ENCODE results near the gene PRPF40B. TPM values are rescaled to one million over a fixed set of nuclear protein-coding genes. Genes with fewer than 3 reads are reported as not detected.

The PRPF40B gene
- total and polyA plus RNA-seq, 9 of the 15 experiments (the other 6 are each of a cell fraction or from before 2014, with no cell fraction given) = 0.55 to 10.6 (median 4.8) TPM

DNA sequence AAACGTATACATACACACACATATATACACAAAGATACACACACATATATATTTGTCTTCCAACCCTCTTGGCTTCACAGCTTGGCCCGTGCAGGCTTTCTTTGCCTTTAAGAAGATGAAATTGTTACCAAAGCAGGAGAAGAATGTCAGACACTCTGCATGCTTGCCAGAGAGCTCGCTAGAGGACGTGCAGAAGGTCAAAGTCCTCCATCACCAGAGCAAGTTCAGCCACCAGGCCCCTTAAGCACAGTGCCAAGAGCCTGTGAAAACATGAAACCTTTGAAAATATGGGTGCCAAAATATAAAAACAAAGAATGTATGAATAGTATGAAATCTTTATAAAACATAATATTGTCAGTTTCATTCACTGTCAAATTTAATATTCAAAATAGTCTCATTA, 40.5 kb upstream of the PRPF40B start:
- POLR2A ChIA-PET = interaction anchor here (1.0 kb wide), 1 partner anchor 10 kb away, joined by 4 read pairs; no protein-coding TSS in a partner anchor
- Histone ChIP-seq H3K4me1 (replicated peaks in 1 of 2; ENCODE audit: control insufficient read depth in 2 of 2, insufficient read depth in 2 of 2, low read length in 2 of 2) (peaks cover under 1 to 13% of the 10 kb centered on the region in 2 experiments; a peak in 3 of 5 replicates), H3K27ac (ENCODE audit: extremely low read depth, low read depth, low read length) (no peak overlapping the region), H2AFZ (ENCODE audit: low read depth, low read length) (no peak overlapping the region), H3K9me3 (replicated peaks; ENCODE audit: control insufficient read depth, insufficient read depth, low read depth, low read length) (no peaks in the 10 kb centered on the region), H3K9me1 (ENCODE audit: control insufficient read depth, insufficient read depth, low read length) (peaks cover 5% of the 10 kb centered on the region), H3K79me2 (ENCODE audit: control insufficient read depth, insufficient read depth, low read length) (peaks cover 4% of the 10 kb centered on the region; the same call in 2 of the 3 replicates), H3K9ac (ENCODE audit: insufficient read depth in 1 of 2, low read depth in 2 of 2, low read length in 2 of 2) (no peak overlapping the region), H3K27me3 (ENCODE audit: control insufficient read depth in 2 of 2, insufficient read depth in 2 of 2, low read length in 2 of 2) (no peaks in the 10 kb centered on the region), H3K4me2 (ENCODE audit: insufficient read depth, low read length) (no peak overlapping the region), H4K20me1 (replicated peaks; ENCODE audit: control insufficient read depth, insufficient read depth, low read length) (peaks cover 16% of the 10 kb centered on the region; the same call in 1 of the 2 replicates), H3K36me3 (ENCODE audit: control insufficient read depth, insufficient read depth, low read length) (peaks cover 39% of the 10 kb centered on the region; the same call in 2 of the 3 replicates), H3K4me3 (no peak overlapping the region)
- FAIRE-seq (no peak), ATAC-seq (no peak), DNase-seq (ENCODE audit: extremely low read depth in 1 of 4, low spot score in 3 of 4) (no peak)
- intact Hi-C loops (cut with micrococcal nuclease) (no loop called here), in situ Hi-C loops (cut with MboI) (no loop called here)
- CTCF ChIA-PET (ENCODE audit: low intra/inter-chr PET ratio) = interaction anchor here (1.0 kb wide), 1 partner anchor 29 kb away, joined by 3 read pairs; no protein-coding TSS in a partner anchor
- BruUV-seq (replicated peaks) = no TSS peak
- WGBS (ENCODE audit: insufficient coverage, low coverage, missing lambda C conversion rate) = 71% methylated on average over 4 of the region's 4 CpGs
- TF ChIP-seq ZBTB11 (CRISPR knock-in tag; IDR thresholded peaks at IDR 0.05) (no peak), ZNF766 (CRISPR knock-in tag; conservative IDR thresholded peaks at IDR 0.05) (no peak), NBN (IDR thresholded peaks at IDR 0.05; ENCODE audit: low read depth) (no peak), AFF4 (CRISPR knock-in tag; IDR thresholded peaks at IDR 0.05) (no peak), CHD1 (IDR thresholded peaks at IDR 0.05; ENCODE audit: low read length) (no peak), ZBTB8A (IDR thresholded peaks at IDR 0.05; ENCODE audit: partially characterized antibody) (no peak), NR4A1 (CRISPR knock-in tag; IDR thresholded peaks at IDR 0.05) (no peak), NR4A1 (tag; IDR thresholded peaks at IDR 0.05) (no peak), TAF15 (IDR thresholded peaks at IDR 0.05; ENCODE audit: low read depth, low read length) (no peak)
- TF ChIP-seq, protein P1, sequence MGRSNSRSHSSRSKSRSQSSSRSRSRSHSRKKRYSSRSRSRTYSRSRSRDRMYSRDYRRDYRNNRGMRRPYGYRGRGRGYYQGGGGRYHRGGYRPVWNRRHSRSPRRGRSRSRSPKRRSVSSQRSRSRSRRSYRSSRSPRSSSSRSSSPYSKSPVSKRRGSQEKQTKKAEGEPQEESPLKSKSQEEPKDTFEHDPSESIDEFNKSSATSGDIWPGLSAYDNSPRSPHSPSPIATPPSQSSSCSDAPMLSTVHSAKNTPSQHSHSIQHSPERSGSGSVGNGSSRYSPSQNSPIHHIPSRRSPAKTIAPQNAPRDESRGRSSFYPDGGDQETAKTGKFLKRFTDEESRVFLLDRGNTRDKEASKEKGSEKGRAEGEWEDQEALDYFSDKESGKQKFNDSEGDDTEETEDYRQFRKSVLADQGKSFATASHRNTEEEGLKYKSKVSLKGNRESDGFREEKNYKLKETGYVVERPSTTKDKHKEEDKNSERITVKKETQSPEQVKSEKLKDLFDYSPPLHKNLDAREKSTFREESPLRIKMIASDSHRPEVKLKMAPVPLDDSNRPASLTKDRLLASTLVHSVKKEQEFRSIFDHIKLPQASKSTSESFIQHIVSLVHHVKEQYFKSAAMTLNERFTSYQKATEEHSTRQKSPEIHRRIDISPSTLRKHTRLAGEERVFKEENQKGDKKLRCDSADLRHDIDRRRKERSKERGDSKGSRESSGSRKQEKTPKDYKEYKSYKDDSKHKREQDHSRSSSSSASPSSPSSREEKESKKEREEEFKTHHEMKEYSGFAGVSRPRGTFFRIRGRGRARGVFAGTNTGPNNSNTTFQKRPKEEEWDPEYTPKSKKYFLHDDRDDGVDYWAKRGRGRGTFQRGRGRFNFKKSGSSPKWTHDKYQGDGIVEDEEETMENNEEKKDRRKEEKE (IDR thresholded peaks at IDR 0.05; ENCODE audit: borderline replicate concordance in 1 of 2, control insufficient read depth in 1 of 2, low read depth in 2 of 2, low read length in 1 of 2) = no peak

Data from K562 (cell line).